NCI-H1930 (cell line): ENCODE results near the gene FHL1.
"Not testable (repeated sequence)": the region's sequence is repeated elsewhere in the genome, so short reads cannot be mapped to it uniquely, and the experiment has no call there.

Source experiments
- DNase-seq, 2 experiments: peaks; one replicate each; lab custom pipeline; 2025; lab: John Stamatoyannopoulos, UW

The FHL1 gene

DNA sequence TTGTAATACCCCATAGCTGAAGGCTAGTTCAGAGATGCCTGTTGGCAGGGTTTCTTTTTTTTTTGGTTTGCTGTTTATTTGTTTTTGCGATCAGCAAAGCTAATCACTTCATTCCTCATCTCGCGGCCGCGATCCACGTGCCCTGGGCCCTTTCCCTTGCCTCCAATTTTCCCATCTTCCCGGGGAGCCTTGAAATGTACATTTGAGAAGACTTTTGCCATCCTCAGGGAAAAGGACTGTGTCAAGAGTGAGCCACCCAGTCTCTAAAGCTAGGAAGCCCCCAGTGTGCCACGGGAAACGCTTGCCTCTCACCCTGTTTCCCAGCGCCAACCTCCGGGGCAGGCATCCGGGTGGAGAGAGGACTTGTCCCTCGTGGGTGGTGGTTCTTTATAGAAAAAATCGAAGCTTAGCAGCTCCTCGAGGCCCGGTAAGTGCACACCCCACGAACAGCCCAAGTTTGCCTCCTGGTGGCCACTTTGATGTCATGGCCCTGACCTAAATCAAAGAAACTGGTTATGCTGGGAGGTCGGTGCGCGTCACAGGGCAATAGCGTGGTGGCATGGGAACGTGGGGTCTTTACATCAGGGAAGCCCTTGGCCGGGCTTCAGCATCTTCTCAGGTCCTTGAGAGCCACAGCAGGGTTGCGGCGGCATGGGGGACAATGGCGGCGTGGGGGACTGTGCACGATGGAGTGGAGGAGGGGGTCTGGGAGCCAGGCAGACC, 61.8 kb downstream of the FHL1 start:
- DNase-seq: no peak

DNA sequence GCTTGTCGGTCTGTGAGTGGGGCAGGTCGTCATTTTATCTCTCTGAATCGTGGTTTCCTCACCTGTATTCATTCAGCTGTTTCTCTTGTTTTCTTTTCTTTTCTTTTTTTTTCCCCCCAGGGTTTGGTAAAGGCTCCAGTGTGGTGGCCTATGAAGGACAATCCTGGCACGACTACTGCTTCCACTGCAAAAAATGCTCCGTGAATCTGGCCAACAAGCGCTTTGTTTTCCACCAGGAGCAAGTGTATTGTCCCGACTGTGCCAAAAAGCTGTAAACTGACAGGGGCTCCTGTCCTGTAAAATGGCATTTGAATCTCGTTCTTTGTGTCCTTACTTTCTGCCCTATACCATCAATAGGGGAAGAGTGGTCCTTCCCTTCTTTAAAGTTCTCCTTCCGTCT, 62.4 kb downstream of the FHL1 start:
- no peak for DNase-seq

DNA sequence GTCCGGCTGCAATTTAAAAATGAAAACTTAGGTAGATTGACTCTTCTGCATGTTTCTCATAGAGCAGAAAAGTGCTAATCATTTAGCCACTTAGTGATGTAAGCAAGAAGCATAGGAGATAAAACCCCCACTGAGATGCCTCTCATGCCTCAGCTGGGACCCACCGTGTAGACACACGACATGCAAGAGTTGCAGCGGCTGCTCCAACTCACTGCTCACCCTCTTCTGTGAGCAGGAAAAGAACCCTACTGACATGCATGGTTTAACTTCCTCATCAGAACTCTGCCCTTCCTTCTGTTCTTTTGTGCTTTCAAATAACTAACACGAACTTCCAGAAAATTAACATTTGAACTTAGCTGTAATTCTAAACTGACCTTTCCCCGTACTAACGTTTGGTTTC, 62.9 kb downstream of the FHL1 start:
- DNase-seq: no peak

DNA sequence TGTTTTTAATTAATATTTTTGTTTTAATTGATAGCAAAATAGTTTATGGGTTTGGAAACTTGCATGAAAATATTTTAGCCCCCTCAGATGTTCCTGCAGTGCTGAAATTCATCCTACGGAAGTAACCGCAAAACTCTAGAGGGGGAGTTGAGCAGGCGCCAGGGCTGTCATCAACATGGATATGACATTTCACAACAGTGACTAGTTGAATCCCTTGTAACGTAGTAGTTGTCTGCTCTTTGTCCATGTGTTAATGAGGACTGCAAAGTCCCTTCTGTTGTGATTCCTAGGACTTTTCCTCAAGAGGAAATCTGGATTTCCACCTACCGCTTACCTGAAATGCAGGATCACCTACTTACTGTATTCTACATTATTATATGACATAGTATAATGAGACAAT, 63.5 kb downstream of the FHL1 start:
- no peak for DNase-seq

DNA sequence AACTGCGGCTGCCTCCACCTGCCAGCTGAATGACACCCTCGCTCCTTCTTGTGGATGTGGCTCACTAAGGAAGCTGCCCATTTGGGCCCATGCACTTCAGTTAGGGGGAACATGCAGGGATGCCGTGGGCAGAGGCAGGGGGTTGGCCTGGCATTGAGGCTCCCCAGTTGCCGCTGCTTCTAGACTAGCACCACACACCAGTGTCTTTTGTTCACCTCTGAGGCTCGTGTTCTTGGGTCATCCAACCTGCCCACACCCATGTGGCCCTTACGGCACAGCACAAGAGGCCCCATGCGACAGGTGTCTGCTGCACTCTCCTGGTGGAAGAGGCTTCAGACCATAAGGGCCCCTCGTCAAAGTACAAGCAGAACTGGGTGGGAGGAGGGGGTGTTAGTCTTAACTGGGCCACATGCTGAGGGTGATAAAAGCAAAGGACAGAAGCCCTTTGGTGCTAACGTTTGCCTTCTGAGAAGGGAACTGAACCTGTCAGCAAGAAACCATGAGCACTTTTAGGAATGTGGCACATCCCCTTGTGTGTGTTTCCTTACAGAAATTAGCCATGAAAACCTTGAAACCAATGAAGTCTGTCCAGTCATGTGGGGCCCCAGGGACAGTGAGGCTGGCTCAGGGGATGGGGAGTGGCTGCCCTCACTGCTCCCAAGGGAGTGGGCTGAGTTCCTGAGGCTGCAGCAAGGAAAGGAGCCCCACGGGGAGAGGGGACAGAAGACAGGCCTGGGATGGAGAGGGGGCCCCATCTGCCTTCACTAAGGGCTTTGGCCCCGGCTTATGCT, 64.6 kb downstream of the FHL1 start:
- no peak for DNase-seq

DNA sequence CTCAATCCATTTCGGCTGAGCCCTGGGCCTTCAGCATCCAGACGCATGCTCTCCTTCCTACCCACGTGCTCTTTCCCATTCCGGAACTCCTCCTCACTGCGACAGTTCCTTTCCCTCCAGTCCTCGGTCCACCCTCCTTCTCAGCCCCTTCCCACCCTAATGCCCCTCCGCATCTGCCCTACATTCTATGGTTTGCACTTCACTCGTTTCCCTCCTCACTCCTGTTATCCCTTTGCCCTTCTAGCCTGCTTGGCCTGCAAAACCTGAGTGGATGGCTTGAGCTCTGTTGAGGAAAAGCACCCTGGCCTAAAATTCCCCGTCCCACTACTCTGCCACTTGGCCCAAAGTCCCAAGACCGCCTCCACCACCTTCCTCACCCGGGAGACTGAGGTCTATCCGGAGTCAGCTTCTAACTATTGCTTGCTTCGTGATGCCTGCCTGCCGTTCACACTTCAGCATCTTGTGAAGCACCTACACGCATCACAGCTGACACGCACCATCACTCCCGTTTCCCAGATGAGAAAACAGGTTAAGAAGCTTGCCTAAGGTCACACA, 65.3 kb downstream of the FHL1 start:
- no peak for DNase-seq

DNA sequence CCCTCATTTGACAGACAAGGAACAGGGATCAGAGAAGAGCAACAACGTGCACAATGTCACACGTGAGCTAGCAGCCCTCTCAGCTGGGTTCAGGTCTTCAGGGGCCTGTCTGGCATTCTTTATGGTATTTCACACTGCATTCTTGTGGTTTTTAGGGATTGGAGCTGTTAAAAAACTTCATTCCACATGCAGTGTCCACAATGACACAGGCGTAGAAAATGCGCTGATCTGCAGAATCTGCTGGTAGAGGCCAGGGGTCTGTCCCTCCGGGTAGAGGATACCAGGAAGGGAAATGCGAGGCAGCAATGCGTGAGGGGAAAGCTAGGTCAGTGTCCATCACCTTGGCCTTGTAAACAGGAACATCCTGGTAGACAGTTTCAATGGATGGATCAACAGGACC, 67.2 kb downstream of the FHL1 start:
- no peak for DNase-seq

DNA sequence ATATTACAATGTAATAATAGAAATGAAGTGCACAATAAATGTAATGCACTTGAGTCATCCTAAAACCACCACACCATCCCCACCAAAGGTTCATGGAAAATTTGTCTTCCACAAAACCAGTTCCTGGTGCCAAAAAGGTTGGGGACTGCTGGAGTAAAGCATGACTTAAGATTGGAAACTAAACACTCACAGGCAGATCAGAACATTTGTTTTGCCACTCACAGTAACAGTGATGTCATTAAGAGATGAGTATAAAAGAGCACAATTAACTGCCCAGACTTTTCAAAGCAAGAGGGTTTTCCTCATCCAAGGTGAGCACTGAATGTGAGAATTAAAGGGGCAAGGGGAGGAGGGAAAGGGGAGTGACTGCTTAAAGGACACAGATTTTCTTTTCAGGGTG, 68.2 kb downstream of the FHL1 start:
- DNase-seq: no peak

DNA sequence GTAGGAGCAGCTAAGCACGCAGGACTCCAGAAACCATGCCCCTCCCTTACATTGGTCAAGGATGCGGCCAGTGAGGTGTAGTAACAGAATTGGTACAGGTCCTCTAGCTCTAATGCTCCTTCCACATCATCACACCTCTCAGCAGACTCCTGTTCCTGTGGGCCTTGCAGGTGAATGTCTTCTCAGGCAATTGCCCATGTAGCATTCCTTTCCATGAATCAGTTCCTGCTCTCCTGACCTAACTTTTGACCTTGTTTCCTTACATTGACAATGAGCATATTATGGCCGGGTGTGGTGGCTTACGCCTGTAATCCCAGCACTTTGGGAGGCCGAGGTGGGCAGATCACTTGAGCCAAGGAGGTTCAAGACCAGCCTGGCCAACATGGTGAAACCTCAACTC, 72.6 kb downstream of the FHL1 start:
- no peak for DNase-seq

DNA sequence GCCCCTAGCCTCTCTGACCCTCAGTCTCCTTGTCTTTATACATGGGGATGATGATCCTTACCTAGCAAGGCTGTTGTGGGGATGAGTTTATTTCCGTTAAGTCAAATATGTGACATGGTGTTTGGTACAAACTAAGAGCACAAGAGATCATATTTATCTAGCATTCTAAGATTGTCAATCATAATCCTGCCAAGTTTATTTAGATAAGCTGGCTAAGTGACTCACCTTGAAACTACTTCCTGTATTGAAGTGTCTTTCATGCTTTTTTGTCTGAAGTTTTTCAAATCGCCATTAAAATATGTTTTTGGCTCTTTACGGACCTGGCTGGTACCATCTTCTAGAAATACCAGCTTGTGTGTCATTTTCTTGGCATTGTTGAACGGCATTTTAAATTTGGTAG, 73.2 kb downstream of the FHL1 start:
- no peak for DNase-seq

DNA sequence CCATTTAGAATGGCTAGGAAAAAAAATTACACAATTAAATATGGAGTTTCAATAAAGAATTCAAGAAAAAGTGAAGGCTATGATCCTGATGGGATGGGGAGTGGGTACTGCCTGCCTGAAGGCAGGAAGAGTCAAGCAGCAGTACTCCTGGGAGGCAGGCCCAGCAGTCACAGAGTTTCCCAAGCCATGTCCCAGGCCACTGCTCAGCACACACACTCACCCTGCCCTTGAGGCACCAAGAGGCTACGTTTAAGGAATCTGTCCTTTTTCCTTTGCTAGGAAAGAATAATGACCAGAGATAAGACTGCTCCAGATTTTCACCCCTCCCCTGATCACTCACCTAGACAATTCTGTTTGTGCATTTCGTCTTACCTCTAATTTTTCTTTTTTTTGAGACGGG, 73.6 kb downstream of the FHL1 start:
- DNase-seq: no peak

DNA sequence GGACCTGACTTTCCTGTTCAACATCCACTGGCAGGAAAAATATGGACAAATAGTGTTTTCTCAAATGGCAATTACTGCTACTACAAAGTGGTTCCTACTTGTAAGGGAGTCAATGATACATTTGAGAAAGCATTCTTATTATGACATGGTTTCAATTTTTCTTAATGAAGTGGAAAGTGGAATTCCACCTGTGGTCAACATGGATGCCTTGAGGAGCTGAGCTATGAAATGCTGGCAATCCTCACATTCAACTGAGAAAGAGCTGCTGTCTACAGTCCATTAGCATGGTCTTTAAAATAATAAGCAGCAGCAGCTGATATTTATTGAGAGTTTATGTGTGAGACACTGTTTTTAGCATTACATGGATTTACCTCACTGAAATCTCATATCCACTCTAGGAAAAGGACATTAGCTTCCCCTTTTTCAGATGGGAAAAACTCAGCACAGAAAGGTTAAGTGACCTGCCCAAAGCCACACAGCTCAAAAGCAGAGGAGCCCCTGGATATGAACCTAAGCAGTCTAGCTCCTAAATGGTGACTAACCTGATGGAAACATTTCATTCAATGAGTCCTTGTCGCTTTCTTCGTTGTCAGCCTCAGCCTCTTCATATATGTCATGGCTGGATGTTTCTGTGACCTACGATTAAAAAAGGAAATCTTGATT, 74.6 kb downstream of the FHL1 start:
- no peak for DNase-seq

DNA sequence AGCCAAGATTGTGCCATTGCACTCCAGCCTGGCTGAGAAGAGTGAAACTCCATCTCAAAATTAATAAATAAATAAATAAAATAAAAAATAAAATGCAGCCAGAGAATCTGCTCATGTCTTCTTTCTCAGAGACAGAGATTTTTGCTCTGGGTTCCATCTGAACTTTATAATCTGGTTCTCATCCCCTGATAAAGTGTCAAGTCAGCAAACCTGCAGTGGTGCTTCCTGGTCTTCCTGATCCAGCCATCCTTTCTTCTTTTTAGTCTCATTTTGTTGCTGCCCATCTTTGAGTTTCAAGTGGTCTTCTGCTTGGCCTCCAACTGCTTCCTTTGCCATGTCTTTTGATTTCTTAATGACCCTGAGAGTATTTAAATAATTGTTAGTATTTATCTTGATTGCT, 79.7 kb downstream of the FHL1 start:
- DNase-seq: no peak

DNA sequence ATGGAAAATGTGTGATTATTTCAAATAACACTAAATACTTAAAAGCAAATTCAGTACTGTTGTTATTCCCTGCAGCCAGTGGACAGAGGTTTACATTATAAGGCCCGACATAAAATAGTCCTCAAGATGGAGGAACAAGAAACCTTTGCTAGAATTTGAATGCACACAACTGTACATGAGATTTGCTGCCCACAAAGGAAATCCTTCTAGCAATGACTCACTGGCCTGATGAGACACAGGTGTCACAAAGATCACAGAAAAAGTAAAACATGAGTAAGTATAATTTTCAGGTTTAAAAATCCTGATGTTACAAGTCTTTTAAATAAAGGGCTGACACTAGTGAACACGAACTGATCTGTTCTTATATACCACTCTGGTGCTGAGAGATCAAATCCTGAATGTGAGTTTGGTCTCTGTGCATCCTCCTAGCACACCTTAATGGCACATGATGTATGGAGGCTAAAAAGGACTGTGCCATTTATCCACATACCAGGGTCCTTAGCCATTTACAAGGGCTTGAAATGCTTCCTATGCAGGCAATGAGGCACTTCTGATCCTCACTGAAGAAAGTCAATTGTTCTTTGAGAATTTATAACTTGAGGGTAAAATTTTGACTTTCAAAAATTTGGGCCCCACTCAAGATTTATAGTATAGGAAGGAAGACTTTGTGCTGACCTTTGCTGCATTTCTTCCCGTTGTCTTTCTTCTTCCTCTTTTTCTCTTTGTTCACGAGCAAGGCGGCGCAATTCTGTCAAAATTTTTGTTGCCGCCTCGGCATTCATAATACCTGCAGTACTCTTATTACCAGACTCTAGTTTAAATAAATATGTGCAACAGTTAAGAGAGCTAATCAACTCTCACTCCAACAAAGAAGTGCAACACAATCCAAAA, 80.9 kb downstream of the FHL1 start:
- no peak for DNase-seq

DNA sequence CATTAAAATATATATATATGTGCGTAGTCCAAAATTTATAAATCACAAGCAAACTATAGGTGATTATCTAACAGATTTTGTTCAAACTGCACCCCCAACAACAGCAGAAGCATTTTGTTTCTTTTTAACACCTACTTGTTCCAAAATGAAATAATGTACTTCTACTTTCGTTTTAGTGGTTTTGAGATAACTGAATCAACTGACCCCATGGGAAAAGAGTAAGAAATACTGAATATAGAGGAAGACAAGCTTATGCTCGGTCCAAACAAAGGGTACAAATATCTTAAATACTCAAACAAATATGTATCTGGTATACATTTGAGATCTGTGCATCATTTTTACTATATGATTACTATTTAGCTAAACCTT, 81.5 kb downstream of the FHL1 start:
- no peak for DNase-seq

DNA sequence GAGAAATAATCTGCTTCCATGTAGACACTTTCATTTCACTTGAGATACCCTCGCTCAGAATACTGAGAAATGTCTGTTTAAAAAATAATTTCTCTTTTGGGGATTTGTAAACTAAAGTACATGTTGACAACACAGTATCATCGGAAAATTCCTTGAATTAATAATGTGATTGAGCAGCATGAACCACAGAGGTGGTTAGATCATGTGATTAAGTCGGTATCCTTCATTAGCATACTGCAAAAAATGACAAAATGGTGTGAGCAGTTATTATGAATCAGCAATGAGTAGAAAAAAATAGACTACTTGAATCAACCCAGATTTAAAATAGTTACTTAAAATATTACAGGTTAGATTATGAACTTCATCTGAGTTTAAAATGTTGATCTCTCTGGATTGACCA, 89.7 kb downstream of the FHL1 start:
- no peak for DNase-seq

DNA sequence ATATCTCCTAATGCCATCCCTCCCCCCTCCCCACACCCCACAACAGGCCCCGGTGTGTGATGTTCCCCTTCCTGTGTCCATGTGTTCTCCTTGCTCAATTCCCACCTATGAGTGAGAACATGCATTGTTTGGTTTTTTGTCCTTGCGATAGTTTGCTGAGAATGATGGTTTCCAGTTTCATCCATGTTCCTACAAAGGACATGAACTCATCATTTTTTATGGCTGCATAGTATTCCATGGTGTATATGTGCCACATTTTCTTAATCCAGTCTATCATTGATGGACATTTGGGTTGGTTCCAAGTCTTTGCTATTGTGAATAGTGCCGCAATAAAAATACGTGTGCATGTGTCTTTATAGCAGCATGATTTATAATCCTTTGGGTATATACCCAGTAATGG, 90.5 kb downstream of the FHL1 start:
- DNase-seq: not testable (repeated sequence)

DNA sequence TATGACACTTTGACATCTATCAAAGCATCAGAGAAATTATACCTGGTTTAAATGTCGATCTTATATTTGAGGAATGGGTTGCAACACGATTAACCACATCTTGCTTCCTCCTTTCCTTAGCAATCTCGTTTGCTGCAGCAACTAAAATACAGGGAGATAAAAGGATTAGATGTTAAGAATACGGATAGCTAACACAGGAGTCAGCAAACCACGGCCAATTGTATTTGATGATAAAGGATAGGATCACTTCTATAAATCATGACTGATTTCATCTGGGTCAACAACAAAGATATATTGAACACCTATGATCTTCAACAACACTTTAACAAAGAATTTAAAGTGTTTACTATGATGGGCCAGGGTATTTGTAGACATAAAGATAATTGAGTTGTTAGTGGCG, 98.9 kb downstream of the FHL1 start:
- no peak for DNase-seq

DNA sequence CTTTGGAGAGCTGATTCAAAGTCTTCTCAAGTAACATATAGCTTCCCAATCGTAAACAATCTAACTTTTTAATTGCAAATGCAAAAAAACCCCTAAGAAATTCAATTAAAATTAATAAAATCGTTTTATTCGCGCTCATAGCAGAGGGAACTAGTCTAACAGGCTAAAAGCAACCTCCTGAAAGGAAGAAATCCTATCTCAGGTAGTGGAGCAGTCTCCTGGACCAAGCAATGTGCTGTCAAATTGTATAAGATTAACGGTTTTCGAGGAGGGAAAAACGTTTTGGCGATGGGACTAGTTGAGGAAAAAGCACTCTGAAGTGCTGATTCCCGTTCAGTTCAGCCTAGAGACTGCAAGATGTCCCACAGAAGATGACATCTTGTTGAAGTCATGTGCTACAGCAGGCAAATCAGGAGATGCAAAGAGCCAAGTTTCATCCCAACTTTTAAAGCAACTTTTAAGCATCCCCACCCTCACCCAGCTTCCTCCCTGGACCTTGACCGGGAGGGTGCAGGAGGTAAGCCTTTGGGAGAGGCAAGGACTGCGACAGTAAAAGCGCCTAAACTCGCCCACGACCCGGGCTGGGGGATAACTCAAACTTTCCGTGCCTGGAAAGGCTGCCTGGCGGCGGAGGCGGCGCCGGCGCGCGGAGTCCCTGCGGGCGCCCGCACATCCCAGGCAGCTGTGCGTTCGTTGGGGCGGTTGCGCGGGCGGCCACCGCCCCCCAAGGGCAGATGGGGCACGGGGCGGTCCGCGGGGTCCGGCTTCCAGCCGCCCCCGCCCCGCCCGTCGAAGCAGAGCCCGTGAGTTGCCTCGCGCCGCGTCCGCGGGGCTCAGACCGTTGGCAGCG, 103.1 kb downstream of the FHL1 start:
- no peak for DNase-seq

DNA sequence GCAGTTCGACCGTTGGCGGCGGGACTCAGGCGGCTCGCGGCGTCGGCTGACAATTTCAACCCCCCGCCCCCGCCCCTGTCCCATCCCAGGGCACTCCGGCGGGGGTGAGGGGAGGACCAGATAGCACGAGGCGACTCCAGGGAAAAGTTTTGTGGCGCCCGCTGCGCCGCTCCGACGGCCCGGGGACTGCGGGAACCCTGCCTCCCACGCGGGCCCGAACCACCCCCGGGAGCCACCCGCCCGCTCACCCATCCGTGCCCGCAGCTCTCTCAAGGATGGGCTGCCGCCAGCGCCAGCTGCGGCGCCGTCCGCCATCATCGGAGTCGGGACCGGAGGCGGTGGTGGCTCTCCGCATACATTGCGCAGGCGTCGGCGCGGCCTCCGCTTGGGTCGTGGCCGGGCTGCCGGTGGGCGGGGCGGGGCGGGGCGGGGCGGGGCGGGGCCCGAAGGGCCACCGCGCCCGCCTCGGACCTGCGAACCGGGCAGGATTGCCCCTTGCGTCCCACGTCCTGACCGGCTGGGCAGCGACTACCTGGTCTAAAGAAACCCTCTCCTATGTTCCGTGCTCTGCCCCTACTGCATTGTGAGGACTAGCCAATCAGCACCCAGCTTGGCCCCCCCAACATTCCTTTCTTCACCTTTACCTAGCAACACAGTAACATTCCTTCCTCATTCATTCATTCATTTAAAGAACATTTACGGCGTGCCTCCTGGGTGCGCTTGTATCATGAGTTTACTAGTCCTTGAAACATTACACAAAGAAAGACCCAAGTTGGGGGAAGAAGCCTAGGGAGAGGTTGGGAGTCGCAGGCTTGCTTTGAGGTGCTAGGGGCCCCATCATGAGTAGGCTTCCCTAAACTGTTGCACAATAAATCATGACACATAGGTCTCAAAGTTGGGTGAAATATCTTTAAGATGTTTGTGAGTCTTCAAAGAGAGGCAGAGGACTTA, 104.0 kb downstream of the FHL1 start, which contains the start of gene MAP7D3:
Gene MAP7D3, minus strand, starts transcription at position 360 of the 951 bp plus-strand sequence. Its CDS starts 42 bp downstream, at position 318.
- DNase-seq: peak in 1 of 2 experiments; percentile 61
